Transverse colon (tissue), 4 donors: Measurements from ENCODE around the gene NAA80. TPM values are rescaled to one million over a fixed set of nuclear protein-coding genes. Genes with fewer than 3 reads are reported as not detected.

Source experiments
- DNase-seq: peaks from one replicate; pipeline ENCODE4 v3.0.0-alpha.2; 2019
- H3K27ac ChIP-seq, 4 donors: fragments of 200-600 bp; sonication (generic); 2 replicates each; pipeline ENCODE4 v1.5.1; 2016 to 2018; ENCODE audit warnings: inconsistent platforms in 4 of 4
- H3K27me3 ChIP-seq: fragments of 200-600 bp; sonication (generic); 2 replicates; pipeline ENCODE4 v1.5.1; 2017; ENCODE audit warnings: inconsistent platforms
- H3K36me3 ChIP-seq, 4 donors: fragments of 200-600 bp; sonication (generic); 2 replicates each; pipeline ENCODE4 v1.5.1; 2017 to 2019; ENCODE audit warnings: inconsistent platforms in 4 of 4
- H3K4me1 ChIP-seq, 4 donors: fragments of 200-600 bp; sonication (generic); 2 replicates each; pipeline ENCODE4 v1.5.1; 2017 to 2020; ENCODE audit warnings: inconsistent platforms in 4 of 4
- H3K4me3 ChIP-seq, 4 donors: fragments of 200-600 bp; sonication (generic); 1 replicate in 1 of 4; 2 replicates in 3 of 4; pipeline versions ENCODE4 v1.5.1 to v1.6.1; 2017 to 2019; ENCODE audit warnings: inconsistent platforms in 4 of 4
- H3K9me3 ChIP-seq, 2 donors: fragments of 200-600 bp; sonication (generic); 2 replicates each; pipeline ENCODE4 v1.5.1; 2017 to 2019; ENCODE audit warnings: inconsistent platforms in 2 of 2
- EP300 ChIP-seq: sonication (generic); formaldehyde crosslinking; IDR thresholded peaks from one replicate; pipeline ENCODE4 v1.6.1; 2017; ENCODE audit warnings: antibody characterized with exemption, low read depth
- POLR2A ChIP-seq: fragments of 450-650 bp; IDR thresholded peaks from one replicate; pipeline ENCODE4 v1.6.1; 2016; ENCODE audit warnings: antibody characterized with exemption, mild to moderate bottlenecking, moderate library complexity
- POLR2AphosphoS5 ChIP-seq, 3 donors: sonication (generic); formaldehyde crosslinking; IDR thresholded peaks; one replicate each; pipeline ENCODE4 v1.6.1; 2016; ENCODE audit warnings: antibody characterized with exemption in 3 of 3
- WGBS, 2 donors: methylation state at CpG; one replicate each; pipeline ENCODE4 v1.1.5; 2018; ENCODE audit warnings: low coverage in 1 of 2; 5-methylcytosine and 5-hydroxymethylcytosine counted together
- in situ Hi-C, 4 donors: fragments of 200-750 bp; cut with MboI; loops; one replicate each; pipeline versions ENCODE4 v1.15.0 to v1.15.1; 2017; ENCODE audit warnings: low sequenced_read_pairs in 3 of 4, low pct_ligation_motif_present in 1 of 4, low pct_unique_long_range_greater_than_20kb in 1 of 4
- intact Hi-C: fragments of 100-400 bp; cut with DNase I; formaldehyde crosslinking; loops from one replicate; pipeline ENCODE4 v1.15.1; 2023; ENCODE audit warnings: low total_unique reads
- total RNA-seq, 4 donors: library from RNA; depleted of rRNA; stranded (reverse); fragments of >200 nt; gene quantifications; one replicate each; pipeline ENCODE4 v1.1.0, GENCODE V29; 2016
- TF ChIP-seq, protein P1 (sequence below), 5 experiments: fragments of 200-600 bp in 3 of 5; fragments of 450-650 bp in 2 of 5; sonication (generic) in 3 of 5; IDR thresholded peaks; 1 replicate in 2 of 5; 2 replicates in 3 of 5; pipeline ENCODE4 v1.5.1; 2016 to 2017; ENCODE audit warnings: antibody characterized with exemption in 5 of 5, inconsistent platforms in 3 of 5, mild to moderate bottlenecking in 2 of 5, moderate library complexity in 1 of 5

The NAA80 gene, protein sequence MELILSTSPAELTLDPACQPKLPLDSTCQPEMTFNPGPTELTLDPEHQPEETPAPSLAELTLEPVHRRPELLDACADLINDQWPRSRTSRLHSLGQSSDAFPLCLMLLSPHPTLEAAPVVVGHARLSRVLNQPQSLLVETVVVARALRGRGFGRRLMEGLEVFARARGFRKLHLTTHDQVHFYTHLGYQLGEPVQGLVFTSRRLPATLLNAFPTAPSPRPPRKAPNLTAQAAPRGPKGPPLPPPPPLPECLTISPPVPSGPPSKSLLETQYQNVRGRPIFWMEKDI
- total RNA-seq = 10 to 100 TPM in 1 of 4 donors, 1 to 10 TPM in 3; 5.2 to 13.0 (median 7.8) TPM

DNA sequence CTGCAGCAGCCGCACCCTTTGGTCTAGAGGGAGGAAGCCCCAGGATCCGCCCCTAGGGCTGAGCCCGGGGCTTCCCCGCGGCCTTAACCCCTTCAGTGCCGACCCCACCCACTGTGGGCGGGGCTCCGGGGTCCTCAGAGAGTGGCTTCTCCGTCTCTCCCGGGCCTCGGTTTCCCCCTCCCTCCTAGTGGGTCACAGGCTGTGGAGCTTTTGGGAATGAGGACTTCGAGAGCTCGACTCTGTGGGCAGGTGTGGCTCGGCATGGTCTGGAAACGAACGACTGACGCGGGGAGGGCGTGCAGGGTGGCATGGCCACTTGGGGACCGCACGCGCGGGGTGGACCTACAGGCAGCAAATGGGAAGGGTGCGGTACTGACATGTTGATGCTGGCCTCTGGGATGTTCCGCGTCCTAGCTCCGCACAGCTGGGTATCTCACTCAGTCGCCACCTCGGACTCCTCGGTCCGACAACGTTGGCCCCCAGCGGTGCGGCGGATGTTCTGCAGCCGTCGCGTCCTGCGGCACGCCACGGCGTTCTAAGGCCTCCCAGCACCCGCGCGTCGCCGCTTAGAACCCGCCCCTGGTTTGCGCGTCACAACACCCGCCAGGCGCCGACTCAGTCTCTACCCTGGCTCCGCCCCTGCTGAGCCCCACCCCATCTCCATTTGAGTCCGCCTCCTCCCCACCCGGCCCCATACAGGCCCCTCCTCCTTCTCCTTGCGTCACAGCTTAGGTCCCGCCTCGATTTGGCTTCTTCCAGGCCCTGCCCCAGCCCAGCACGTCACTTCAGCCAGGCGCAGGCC is at the start of gene NAA80, which contains the start of gene HYAL3:
TSS of gene NAA80 (minus strand) at position 570 of the 802 bp plus-strand sequence. CDS start 1,942 bp downstream, outside the sequence.
TSS of gene HYAL3 (minus strand) at position 570 of the 802 bp plus-strand sequence. CDS start 3,803 bp downstream, outside the sequence.
- intact Hi-C loops = no loop called here
- H3K27me3 ChIP-seq = no peaks in the 10 kb centered on the region
- peak within 1 kb of the TSS; percentile 39 to 84 (median 44) for H3K4me3 ChIP-seq
- H3K36me3 ChIP-seq = no peaks in the 10 kb centered on the region
- DNase-seq = peak; percentile 100
- 0% methylated on average over 34 of the region's 61 CpGs; no CpG with 5 or more reads in 1 of the 2 donors for WGBS, 2 donors
- no peaks in the 10 kb centered on the region for H3K9me3 ChIP-seq
- H3K4me1 ChIP-seq = peaks cover 15 to 35% (median 32%) of the 10 kb centered on the region in 4 donors
- peak within 1 kb of the TSS; percentile 90 to 96 (median 94) for H3K27ac ChIP-seq
- in situ Hi-C loops = no loop called here
- TF ChIP-seq POLR2A (peak; percentile 96), POLR2AphosphoS5 (IDR thresholded peaks at IDR 0.05) (peak; percentile 97 to 98 (median 97)), EP300 (no peak)
- TF ChIP-seq, protein P1, sequence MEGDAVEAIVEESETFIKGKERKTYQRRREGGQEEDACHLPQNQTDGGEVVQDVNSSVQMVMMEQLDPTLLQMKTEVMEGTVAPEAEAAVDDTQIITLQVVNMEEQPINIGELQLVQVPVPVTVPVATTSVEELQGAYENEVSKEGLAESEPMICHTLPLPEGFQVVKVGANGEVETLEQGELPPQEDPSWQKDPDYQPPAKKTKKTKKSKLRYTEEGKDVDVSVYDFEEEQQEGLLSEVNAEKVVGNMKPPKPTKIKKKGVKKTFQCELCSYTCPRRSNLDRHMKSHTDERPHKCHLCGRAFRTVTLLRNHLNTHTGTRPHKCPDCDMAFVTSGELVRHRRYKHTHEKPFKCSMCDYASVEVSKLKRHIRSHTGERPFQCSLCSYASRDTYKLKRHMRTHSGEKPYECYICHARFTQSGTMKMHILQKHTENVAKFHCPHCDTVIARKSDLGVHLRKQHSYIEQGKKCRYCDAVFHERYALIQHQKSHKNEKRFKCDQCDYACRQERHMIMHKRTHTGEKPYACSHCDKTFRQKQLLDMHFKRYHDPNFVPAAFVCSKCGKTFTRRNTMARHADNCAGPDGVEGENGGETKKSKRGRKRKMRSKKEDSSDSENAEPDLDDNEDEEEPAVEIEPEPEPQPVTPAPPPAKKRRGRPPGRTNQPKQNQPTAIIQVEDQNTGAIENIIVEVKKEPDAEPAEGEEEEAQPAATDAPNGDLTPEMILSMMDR (IDR thresholded peaks at IDR 0.05) = peak; percentile 27 to 89 (median 39)

DNA sequence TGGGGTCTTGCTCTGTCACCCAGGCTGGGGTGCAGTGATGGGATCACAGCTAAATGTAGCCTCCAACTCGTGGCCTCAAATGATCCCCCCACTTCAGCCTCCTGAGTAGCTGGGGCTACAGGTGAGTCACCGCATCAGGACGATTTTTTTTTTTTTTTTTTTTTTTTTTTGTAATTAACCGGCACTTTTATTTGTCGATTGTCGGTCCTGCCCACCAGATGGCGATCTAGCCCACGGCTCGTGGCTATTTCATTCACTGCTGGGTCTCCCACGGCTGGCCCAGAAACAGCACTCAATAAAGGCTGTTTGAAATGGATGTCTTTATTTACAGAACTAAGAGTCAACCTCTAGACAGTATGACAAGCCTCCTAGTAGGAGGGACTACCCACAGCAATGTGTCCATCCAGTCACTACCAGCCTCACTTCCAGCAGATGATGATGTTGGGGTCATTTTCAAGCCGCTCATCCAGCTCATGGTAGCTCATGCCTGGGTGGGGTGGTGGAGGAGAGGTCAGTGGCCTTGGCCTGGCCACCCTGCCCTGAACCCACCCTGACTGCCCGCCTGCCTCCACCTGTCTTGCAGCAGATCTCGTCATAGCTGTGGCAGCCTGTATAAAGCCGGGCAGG is 48.1 kb upstream of the NAA80 start:
- Histone ChIP-seq H3K9me3 (no peaks in the 10 kb centered on the region), H3K4me3 (no peak overlapping the region), H3K27ac (peak overlapping the region in 1 of 4 donors; percentile 27), H3K36me3 (no peaks in the 10 kb centered on the region), H3K4me1 (peaks cover 25 to 43% (median 35%) of the 10 kb centered on the region in 4 donors), H3K27me3 (no peaks in the 10 kb centered on the region)
- DNase-seq = peak; percentile 79
- intact Hi-C loops = loop anchor here (10.0 kb wide), 1 partner anchor 198 kb away; no protein-coding TSS in a partner anchor
- TF ChIP-seq, protein P1 (IDR thresholded peaks at IDR 0.05) = peak; percentile 45 to 60 (median 57)
- TF ChIP-seq POLR2A = no peak
- in situ Hi-C loops = loop anchor here in 1 of 4 donors (10.0 kb wide), 1 partner anchor 188 kb away; no protein-coding TSS in a partner anchor
- 0 to 26% methylated on average over 10 to 14 of the region's 14 CpGs for WGBS, 2 donors

DNA sequence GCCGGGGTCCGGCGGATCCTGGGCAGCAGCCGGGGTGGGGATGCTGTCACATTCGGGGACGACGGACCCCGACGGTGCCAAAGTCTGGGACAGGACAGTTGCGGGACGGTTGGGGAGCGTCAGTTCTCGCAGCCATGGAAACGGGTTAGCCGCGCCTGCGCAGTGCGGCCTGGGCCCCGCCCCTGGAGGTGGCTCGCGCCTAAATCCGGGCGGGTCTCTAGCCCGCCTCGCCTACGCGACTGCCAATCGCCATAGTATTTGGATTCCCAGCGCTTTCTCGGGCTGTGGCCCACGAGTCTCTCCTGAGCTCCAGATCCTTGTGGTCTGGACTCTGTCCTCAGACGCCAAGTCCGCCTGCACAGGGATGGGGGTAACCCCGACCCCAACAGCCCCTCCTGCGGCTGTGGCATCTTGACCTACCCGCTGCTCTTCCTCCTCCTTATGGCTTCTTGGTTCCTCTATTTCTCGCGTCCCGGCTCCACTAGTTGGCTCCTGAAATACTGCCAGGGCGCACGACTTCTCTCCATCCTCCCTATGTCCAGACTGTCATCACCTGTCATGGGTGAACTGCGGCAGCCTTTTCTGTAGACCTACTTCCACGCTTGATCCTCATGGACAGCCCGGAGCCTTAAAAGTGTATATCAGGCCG is 46.5 kb upstream of the NAA80 start, which contains the start of gene ZMYND10:
TSS of gene ZMYND10 (minus strand) at position 147 of the 649 bp plus-strand sequence. CDS start 153 bp downstream, outside the sequence.
- Histone ChIP-seq H3K27me3 (no peaks in the 10 kb centered on the region), H3K4me1 (peaks cover 23 to 43% (median 36%) of the 10 kb centered on the region in 4 donors), H3K27ac (peak within 1 kb of the TSS in 2 of 4 donors; percentile 2 to 29), H3K36me3 (no peaks in the 10 kb centered on the region), H3K4me3 (peak within 1 kb of the TSS; percentile 18 to 47 (median 27)), H3K9me3 (no peaks in the 10 kb centered on the region)
- no peak for TF ChIP-seq POLR2AphosphoS5 (IDR thresholded peaks at IDR 0.05)
- no peak for TF ChIP-seq POLR2A
- TF ChIP-seq, protein P1 (IDR thresholded peaks at IDR 0.05) = no peak
- TF ChIP-seq EP300 = no peak
- DNase-seq = peak; percentile 78
- in situ Hi-C loops (loop anchor here in 1 of 4 donors (10.0 kb wide), 1 partner anchor 189 kb away; no protein-coding TSS in a partner anchor), intact Hi-C loops (loop anchor here (10.0 kb wide), 1 partner anchor 199 kb away; no protein-coding TSS in a partner anchor)
- WGBS, 2 donors = 7 to 16% methylated on average over 3 to 23 of the region's 45 CpGs
